ENCODE measurements around the gene KCNH6.

Gene KCNH6

GRCh38 chr17:63476459-63476853 lies 46.7 kb upstream of the KCNH6 start (continued):
- peak; percentile 34; the same call in 1 of the 2 replicates for TF ChIP-seq ZBTB11 (tag by site-specific recombination; conservative IDR thresholded peaks at IDR 0.05; ENCODE audit: low read depth)
- TF ChIP-seq ZNF449 (tag by site-specific recombination; IDR thresholded peaks at IDR 0.05): 0 out of 2 replicates have a peak, but pooled peaks have one; percentile 10
- TF ChIP-seq ZXDB (tag by site-specific recombination; IDR thresholded peaks at IDR 0.05): 0 out of 2 replicates have a peak, but pooled peaks have one; percentile 44
- TF ChIP-seq SP3 (tag by site-specific recombination; IDR thresholded peaks at IDR 0.05): peak; percentile 80
- peak; percentile 91 for TF ChIP-seq ZBTB20 (tag by site-specific recombination; IDR thresholded peaks at IDR 0.05)
- no peak for TF ChIP-seq ZNF501 (tag by site-specific recombination; IDR thresholded peaks at IDR 0.05)
- TF ChIP-seq SP2 (tag by site-specific recombination; IDR thresholded peaks at IDR 0.05): peak; percentile 31
- TF ChIP-seq SP7 (tag by site-specific recombination; IDR thresholded peaks at IDR 0.05): no peak

- Histone ChIP-seq H3K4me1 (ENCODE audit: control insufficient read depth, insufficient read depth, low read length) (peaks cover 13% of the 10 kb centered on the region), H3K4me3 (ENCODE audit: low read depth, low read length) (peak within 1 kb of the TSS; percentile 50), H3K36me3 (ENCODE audit: control insufficient read depth in 2 of 2, insufficient read depth in 1 of 2, low read length in 2 of 2) (no peaks in the 10 kb centered on the region), H3K27ac (ENCODE audit: extremely low read depth, low read depth, low read length) (peak within 1 kb of the TSS; percentile 61; the same call in 1 of the 2 replicates), H3K9me3 (ENCODE audit: control insufficient read depth, insufficient read depth, low read depth, low read length) (no peaks in the 10 kb centered on the region)
- ChIA-PET CTCF (interaction anchor here (0.6 to 8.1 kb wide), 7 partner anchors 10 to 200 kb away, joined by 3 to 159 read pairs (median 22); partner anchors contain the start of gene DCAF7), POLR2A (interaction anchor here (0.6 to 1.1 kb wide), 2 partner anchors 74 to 145 kb away, joined by 3 to 4 read pairs; partner anchors contain the start of gene MAP3K3)
- TF ChIP-seq KLF1 (tag by site-specific recombination; IDR thresholded peaks at IDR 0.05) (peak; percentile 76), ZFHX2 (tag by site-specific recombination; conservative IDR thresholded peaks at IDR 0.05) (peak; percentile 78), ZNF114 (tag by site-specific recombination; IDR thresholded peaks at IDR 0.05) (no peak), ZBTB26 (tag by site-specific recombination; optimal IDR thresholded peaks at IDR 0.05) (peak; percentile 41), ZIC2 (tag by site-specific recombination; IDR thresholded peaks at IDR 0.05) (peak; percentile 37; the same call in 1 of the 2 replicates), INSM2 (tag by site-specific recombination; IDR thresholded peaks at IDR 0.05) (no peak), ZBTB1 (tag by site-specific recombination; IDR thresholded peaks at IDR 0.05) (no peak), ZNF585B (tag by site-specific recombination; IDR thresholded peaks at IDR 0.05) (0 out of 2 replicates have a peak, but pooled peaks have one; percentile 2), ZNF19 (tag by site-specific recombination; IDR thresholded peaks at IDR 0.05; ENCODE audit: low read depth) (no peak), ZBTB11 (tag by site-specific recombination; conservative IDR thresholded peaks at IDR 0.05; ENCODE audit: low read depth) (no peak), PBX3 (CRISPR knock-in tag; IDR thresholded peaks at IDR 0.05) (peak; percentile 43; the same call in 1 of the 2 replicates), ZNF830 (tag by site-specific recombination; IDR thresholded peaks at IDR 0.05; ENCODE audit: low read depth) (no peak), ZNF654 (tag by site-specific recombination; IDR thresholded peaks at IDR 0.05; ENCODE audit: low read depth) (no peak), ZNF76 (tag by site-specific recombination; IDR thresholded peaks at IDR 0.05; ENCODE audit: borderline replicate concordance, low read depth) (no peak), KLF9 (tag by site-specific recombination; IDR thresholded peaks at IDR 0.05; ENCODE audit: low read depth) (peak; percentile 17; the same call in 1 of the 2 replicates)
Measured at GRCh38 chr17:63476854-63477479, 46.2 kb upstream of the KCNH6 start, which contains the start of gene ACE. Gene ACE (plus strand): TSS chr17:63477061. CDS start chr17:63477095, 34 bp downstream.
